ENCODE data around the gene APOB.
A peak's percentile ranks its signal among the peaks of the same experiment; 100 is the strongest.

The APOB gene

GRCh38 chr2:21046506-21046905, 2.6 kb upstream of the APOB start:
- no peak for DNase-seq (ENCODE audit: low read depth in 2 of 2)

- no peak for DNase-seq (ENCODE audit: low read depth in 2 of 2)
These were observed 960 bp upstream of the APOB start for GRCh38 chr2:21044694-21045371.

GRCh38 chr2:21042958-21043743, 722 bp downstream of the APOB start:
- peak in 1 of 2 experiments; percentile 4 for DNase-seq (ENCODE audit: low read depth in 2 of 2)

GRCh38 chr2:21042708-21042957, 1.2 kb downstream of the APOB start:
- no peak for DNase-seq (ENCODE audit: low read depth in 2 of 2)

- no peak for DNase-seq (ENCODE audit: low read depth in 2 of 2)
These were observed 1.7 kb downstream of the APOB start for GRCh38 chr2:21041943-21042707.

GRCh38 chr2:21041462-21041861, 2.4 kb downstream of the APOB start:
- DNase-seq (ENCODE audit: low read depth in 2 of 2) = no peak

GRCh38 chr2:21040468-21041377, 3.1 kb downstream of the APOB start:
- DNase-seq (ENCODE audit: low read depth in 2 of 2) = no peak

- DNase-seq (ENCODE audit: low read depth in 2 of 2) = no peak
These were observed 3.9 kb downstream of the APOB start for GRCh38 chr2:21039979-21040467.

- DNase-seq (ENCODE audit: low read depth in 2 of 2) = no peak
These were observed 4.8 kb downstream of the APOB start for GRCh38 chr2:21039080-21039556.

- DNase-seq (ENCODE audit: low read depth in 2 of 2) = no peak
These were observed 5.3 kb downstream of the APOB start for GRCh38 chr2:21038403-21039073.

- DNase-seq (ENCODE audit: low read depth in 2 of 2) = no peak
These were observed 6.2 kb downstream of the APOB start for GRCh38 chr2:21037671-21038108.

- DNase-seq (ENCODE audit: low read depth in 2 of 2) = no peak
These were observed 6.9 kb downstream of the APOB start for GRCh38 chr2:21036708-21037670.

GRCh38 chr2:21035974-21036707, 7.7 kb downstream of the APOB start:
- no peak for DNase-seq (ENCODE audit: low read depth in 2 of 2)

GRCh38 chr2:21035282-21035973, 8.4 kb downstream of the APOB start:
- DNase-seq (ENCODE audit: low read depth in 2 of 2) = no peak

GRCh38 chr2:21034972-21035279, 8.9 kb downstream of the APOB start:
- no peak for DNase-seq (ENCODE audit: low read depth in 2 of 2)

- DNase-seq (ENCODE audit: low read depth in 2 of 2) = no peak
These were observed 9.5 kb downstream of the APOB start for GRCh38 chr2:21034156-21034971.

- no peak for DNase-seq (ENCODE audit: low read depth in 2 of 2)
These were observed 10.4 kb downstream of the APOB start for GRCh38 chr2:21033237-21034155.
